Hippocampal formation (tissue), 2 donors: Measurements from ENCODE around the gene IL1RAPL2.
"Not testable (repeated sequence)": the region's sequence is repeated elsewhere in the genome, so short reads cannot be mapped to it uniquely, and the experiment has no call there.

Source experiments
- DNase-seq, 2 donors: peaks; one replicate each; lab custom pipeline; 2025; lab: John Stamatoyannopoulos, UW

The IL1RAPL2 gene

DNA sequence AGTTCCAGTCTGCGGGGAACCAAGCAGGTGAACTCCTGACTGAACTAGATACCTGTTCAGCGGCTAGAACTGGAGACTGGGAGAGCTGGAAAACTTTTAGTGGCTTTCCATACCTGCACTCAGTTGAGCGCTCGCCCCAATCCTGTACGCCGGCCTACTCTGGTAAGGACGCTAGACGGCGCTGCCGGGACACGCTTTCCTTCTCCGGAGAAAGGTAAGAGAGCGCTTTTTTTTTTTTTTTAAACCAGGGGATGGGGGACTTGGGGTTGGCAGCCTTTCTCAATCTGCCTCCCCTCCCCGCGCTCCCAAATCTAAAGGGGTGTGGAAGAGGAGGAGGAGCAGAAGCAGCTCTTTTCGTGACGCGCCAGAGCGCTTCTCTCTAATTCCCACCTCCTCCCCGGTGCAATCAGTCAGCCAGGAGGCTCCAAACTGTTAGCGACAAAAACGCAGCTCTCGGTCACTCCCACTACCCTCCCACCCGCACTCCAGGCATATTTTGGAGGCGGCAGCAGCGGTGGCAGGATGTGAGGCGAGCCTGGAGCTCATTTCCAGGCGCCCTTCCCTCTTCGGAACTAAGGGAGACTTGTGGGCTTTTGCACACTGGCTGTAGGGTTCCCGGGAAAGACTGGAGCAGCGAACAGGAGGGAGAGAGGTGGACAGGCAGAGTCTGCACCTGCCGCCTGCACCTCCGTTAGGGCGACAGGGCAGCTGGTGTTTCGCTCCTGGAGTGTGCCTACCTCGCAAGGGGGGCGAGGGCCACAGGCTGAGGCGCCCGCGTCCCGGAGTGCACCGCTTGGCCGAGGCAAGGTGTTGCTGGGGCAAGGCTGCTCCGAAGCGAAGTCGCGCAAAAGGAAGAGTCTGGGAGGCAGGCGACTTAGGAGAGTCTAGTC, at the start of gene IL1RAPL2:
Gene IL1RAPL2 (plus strand): TSS at position 409 of the 890 bp plus-strand sequence.
- DNase-seq = no peak

DNA sequence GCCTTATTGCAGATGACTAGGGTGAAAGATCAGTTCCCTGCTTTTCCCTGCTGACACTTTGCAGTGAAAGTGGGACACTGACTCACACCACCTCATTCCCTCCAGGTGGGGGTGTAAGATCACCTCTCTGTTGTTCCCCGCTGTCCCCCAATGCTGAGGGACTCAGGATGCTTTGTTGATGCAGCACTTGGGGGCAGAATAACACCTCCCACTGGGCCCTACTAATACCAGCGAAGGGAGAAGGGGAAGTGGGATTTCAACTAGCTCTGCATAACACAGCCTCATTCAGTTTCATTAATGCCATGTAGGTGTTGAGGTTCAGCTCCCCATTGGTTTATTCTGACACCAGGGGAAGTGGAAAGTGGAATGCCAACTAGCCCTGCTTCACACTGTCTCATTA, 43.6 kb upstream of the IL1RAPL2 start:
- DNase-seq = no peak

DNA sequence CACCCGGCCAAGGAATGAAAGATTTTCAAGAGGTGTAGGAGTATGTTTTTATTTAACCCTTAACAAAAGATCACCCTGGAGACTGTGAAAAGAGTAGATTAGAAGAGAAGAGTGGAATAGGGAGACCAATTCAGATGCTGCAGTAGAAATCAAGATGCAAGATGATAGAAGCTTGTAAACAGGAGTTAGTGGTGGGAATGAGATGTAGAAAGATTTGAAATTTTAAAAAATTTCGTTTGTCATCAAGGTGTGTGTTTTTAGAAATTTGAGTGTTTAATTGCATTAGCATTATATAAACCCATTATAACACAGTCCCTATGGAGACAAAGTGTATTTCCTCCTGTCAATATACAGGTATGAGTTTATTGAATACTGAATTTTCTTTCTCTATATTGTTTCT, 42.1 kb upstream of the IL1RAPL2 start:
- DNase-seq = no peak

DNA sequence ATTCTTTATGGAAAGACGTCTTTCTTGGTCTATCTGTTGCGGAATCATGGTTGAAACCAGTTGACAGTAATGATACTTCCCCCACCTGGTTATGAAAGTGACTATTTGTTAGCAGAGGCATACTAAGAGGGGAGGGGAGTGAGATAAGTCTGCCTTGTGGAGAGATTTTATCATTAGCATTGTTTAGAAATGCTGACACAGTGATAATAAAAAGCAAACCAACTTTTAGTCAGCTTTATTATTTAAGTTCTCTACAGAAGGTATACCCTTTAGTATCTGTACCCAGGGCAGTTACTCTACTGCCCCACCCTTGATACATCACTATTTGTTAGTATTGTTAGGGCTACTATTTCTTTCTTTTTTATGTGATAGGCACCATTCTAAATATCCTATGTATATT, 26.9 kb upstream of the IL1RAPL2 start:
- no peak for DNase-seq

DNA sequence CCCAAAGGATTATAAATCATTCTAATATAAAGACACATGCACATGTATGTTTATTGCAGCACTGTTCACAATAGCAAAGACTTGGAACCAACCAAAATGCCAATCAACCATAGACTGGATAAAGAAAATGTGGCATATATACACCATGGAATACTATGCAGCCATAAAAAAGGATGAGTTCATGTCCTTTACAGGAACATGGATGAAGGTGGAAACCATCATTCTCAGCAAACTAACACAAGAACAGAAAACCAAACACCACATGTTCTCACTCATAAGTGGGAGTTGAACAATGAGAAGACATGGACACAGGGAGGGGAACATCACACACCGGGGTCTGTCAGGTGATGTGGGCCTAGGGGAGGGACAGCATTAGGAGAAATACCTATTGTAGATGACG, 23.6 kb upstream of the IL1RAPL2 start:
- DNase-seq = not testable (repeated sequence)

DNA sequence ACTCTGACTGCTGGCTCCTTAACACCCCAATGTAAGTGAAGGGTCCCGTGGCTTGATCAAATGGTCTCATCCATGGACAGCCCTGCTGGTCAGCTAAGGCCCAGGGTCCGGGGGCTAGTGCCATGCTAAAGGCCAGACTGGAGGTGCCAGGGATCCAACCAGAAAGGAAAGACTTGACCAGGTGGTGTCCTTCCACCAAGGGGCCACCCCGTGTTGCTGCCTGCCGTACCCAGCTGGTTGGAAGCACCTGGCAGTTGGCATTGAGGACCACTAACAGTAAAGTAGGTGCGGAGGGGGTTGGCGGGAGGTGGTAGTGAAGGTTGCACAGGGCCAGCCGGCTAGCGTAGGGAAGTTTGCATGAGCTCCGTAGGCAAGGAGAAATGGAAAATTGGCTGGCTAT, 1.7 kb upstream of the IL1RAPL2 start:
- no peak for DNase-seq

DNA sequence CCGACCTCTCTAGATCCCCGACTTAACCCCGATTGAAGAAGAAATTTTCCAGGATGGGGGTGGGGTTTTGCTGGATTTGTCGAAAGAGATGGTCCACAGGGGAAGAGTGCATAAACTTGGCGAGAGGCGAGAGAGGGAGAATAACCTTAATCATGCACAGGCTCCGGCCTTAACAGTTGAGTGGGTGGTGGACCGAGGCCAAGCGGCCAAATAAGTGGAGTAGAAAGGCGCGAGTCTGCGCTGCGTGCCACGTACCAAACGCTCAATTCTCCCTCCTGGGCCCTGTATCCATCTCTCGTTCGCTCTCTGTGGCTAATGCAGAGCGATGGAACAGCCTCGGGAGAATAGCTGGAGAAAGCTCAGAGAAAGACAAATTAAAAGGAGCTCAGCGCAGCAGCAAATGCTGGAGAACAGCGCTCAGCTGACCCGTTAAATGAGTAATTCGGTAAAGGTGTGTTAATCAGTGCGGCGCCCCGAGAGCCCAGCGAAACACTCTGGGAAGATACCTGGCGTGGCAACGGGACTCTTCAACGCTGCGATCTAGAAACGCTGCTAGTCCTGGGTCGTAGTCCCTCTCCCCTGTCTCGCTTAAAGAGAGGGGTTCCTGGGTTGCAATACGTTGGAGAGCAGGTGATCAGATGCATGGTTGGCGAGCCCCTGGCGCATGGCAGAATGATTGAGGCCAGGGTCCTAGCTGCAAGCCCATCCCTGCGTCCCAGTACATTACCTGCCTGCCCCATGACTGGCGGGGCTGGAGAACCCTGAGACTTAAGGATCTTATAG, 887 bp upstream of the IL1RAPL2 start:
- DNase-seq = no peak

DNA sequence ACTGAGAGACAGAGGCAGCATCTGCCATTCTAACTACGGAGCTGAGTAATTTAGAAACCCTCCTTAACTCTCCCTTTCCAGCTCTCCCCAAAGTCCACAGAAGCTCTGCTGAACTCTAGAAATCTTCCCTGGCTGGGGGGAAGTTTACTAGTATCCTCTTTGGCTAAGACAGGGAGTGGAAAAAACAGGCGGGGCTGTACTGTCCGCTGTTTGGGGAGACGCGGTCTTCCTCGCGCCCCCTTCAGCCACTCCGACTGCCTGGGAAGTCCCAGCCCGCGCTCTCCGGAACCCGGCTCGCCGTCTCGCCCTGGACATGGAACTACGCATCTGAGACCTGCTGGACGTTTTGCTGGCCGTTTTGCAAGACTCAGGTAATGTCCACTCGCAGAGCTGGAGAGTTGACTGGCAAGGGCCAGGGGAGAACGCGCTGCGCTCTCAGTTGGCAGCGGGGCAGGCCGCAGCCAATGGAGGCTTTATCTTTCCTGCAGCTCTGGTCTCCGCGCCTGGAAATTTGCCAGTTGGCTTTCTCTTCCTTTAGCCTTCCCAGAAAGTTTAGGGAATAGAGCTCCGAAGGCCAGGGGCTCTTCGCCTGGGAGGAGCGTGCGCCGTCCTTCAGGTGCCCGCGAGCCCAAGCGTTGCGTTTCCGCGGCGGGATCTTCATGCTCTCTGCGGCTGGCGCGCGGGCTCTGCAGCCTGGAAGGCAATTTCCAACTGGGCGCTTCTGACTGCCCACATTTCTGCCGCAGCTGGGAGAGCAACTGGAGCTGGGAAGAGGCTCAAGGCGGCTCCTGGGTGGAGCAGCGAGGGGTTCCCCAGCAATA, 892 bp downstream of the IL1RAPL2 start:
- DNase-seq = no peak

DNA sequence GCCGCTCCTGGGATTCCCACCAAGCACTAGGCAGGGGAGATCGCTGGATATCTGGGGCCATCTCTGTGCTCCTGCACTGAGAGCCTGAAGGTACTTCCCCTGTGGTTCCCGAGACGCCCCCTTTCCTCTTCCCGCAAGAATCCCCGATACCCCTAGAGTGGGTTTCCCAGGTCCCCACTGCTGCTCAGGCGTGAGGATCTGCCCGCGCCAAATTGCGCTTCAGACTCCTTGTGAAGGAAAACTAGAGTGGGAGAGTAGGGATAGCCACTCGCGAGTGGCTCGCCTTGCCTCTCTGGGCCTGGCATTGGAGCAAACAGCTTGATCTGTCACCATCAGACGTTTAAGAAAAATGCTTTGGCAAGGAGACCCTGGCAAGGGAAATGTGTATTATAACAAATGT, 1.5 kb downstream of the IL1RAPL2 start:
- DNase-seq = no peak

DNA sequence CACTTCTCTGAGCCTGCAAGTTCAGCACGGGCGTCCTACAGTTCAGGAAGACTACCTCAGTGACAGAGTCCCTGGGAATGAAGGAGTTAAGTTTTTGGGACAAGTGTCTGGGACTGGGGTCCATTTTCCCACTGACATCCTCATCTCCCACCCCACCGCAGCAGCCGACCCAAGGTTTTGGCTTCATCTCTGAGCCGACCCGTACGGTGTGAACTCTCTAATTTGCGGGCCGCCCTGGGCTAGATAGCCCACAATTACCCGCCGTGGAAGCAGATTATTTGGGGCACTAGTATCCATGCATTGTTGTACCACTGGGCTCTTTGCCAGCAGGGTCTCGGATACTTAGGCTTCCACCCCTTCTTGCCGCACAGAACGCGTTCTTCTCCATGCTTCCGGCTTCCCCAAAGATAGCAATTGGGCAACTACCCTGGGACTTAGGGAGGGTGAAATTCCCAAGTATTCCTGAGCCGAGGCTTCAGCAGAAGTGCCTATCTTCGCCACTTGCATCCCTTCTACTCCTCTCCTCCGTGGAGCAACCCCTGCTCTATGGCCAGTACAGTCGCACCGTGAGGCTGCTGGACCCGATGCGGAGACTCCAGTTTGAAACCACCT, 2.4 kb downstream of the IL1RAPL2 start:
- no peak for DNase-seq

DNA sequence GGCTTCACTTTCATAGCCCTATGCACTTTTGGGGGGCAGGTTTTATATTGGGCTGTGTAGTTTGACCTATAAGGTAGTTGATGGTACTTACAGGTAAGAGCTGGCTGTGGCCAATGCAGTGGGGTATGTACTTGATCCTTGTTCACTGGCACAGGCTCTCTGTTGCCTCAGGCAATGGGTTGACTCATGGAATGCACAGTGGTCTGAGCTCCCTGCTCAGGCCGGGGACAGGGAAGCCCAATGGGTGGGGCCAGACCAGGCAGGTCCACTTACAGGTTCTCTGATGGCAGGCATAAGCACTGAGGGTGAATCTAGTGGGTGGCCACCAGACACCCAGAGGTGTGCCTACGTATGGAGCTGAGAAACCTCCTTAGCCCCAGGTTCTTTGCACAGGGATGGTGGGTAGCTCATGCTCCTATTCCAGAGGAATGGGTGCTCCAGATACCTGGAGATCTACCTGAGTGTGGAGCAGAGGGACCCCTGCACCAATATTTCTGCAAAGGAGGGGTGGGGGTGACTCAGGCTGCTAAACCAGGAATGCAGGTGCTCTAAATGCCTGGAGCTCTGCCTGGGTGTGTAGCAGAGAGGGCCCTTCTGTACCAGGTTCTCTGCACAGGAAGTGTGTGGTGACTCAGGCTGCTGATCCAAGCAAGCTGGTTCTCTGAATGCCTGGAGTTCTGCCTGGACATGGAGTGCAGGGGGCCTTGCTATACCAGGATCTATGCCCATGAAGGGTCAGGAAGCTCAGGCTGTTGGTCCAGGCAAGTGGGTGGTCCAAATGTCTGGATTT, 52.3 kb downstream of the IL1RAPL2 start:
- DNase-seq = no peak

DNA sequence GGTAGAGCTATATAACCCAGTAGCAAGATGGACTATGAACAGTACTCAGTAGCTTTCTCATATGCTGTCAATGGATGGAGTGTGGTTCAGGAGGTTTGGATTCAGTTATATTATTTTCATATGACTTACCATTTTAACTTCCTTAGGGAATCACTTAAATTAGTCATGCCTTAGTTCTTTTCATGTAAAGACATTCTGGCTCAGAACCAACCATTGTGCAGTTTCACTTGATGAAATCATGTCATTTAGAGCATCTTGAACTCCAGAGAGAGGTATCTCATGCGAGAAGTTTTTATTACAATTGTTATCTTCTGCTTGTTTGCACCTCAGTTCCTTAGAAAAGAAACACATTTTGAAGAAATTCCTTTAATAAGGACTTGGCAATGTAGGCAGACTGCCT, 55.8 kb downstream of the IL1RAPL2 start:
- no peak for DNase-seq

DNA sequence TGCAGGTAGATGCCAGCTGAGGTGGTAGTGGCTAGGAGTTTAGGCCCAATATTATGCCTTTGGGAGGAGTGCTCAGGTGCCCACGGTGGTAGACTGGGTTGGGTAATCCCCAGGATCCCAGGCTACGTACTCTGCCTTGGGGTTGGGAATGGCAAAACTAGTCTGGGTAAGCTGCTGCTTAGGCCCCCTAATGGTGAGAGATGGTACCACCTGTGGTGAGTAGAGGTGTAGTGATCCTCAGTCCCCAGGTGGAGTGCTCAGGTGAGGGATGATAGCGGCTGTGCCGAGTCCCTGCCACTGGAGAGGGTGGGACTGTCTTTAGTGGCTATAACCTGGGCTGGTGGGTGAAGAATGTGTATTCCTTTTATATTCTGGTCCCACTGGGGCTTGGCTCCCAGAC, 75.2 kb downstream of the IL1RAPL2 start:
- DNase-seq = no peak

DNA sequence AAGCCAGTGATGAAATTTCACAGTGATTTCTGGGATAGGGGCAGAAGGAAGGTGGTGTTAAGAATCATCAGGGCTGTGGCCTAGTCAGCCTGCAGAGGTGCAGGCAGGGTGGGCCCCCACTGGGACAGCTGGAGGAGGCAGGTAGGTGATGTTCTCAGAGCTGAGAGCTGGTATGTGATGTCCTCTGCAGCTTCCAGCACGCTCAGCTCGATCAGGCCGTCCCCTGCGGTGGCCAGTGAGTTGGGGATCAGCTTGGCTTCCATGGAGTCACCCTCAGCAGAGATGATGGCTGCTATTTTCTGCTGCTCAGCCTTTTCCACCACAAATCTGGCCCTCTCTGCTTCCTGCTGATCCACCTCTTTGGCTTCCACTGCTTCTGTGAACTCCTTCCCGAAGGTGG, 81.1 kb downstream of the IL1RAPL2 start:
- DNase-seq = no peak

DNA sequence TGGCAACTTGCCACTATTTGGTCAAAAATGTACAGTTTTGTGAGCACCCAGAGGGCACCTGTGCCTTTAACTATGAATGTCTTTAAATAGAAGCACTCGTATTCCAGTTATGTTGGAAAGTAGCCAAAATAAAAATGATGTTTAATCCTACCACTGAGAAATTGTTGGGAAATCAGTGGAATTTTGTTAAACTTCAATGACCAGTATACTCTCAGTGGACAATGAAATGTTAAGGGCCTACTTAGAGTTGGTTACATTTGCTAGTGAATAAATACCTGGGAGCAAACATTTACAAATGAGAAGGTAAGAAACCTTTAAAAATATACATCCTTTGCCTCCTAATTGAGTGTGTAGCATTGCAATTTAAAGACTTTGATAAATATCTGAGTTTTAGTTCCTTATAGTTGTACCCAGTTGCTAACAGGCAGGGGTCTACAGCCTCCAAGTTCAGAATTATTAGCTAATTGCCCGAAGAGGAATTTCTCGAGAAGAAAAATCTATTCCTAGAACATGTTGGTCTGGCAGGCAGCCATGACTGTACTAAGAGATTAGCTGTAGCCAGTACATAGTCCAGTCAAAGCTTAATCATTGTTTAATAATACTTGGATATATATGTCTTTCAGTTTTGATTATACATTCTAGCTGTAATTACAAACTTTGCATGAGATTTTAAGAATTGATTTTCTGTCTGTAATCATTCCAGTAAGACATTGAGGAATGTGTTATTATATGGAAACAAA, 93.2 kb downstream of the IL1RAPL2 start:
- DNase-seq = no peak

DNA sequence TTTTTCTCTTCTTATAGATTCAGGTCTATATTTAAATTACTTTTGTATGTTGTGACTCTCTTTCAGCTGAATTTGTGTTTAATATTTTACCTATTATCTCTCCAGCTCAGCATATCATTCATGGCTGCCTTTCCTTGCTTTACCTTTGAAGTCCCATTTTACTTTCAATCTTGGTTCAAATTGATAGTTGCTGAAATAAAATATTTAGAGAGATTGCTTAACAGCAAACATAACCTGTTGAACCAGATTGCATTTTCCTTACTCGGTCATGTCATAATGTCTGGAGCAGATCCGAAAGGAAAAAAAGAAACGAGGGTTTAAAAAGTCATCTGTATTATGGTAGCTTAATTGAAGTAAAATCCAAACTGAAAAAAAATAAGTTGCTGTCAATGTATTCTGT, 94.1 kb downstream of the IL1RAPL2 start:
- no peak for DNase-seq

DNA sequence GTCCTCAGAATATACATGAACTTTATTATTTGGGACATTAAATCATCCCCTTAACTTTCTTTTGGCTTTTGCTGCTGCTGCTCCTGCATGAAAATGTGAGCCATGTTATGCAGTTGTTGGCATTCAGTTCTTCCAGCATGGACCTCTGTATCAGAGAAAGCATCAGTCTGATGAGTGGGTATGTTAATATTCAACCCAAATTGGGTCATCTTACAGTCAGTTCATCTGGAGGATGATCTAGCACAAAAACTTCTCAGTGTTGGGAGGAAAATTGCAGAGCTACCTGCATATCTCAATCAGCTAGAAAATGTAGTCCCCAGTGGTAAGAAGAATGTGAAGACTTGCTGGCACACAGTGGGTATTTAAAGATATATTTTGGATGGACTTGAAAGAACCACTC, 96.7 kb downstream of the IL1RAPL2 start:
- no peak for DNase-seq

DNA sequence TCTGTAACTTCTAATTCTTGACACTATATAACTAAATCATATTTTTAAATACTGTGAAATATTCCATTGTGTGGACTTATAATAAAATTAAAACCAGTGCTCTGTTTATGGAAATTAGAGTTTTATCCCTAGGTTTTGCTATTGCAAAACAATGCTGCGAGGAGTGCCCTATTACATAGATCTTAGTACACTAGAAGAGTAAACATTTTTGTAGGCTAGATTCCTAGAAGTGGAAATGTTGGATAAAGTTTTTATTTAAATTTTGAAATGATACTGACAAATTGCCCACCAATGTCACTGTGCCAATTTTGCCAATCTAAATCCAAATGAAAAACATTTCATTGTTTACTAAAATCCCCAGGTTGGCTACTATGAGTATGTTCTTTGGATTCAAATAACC, 99.7 kb downstream of the IL1RAPL2 start:
- no peak for DNase-seq

DNA sequence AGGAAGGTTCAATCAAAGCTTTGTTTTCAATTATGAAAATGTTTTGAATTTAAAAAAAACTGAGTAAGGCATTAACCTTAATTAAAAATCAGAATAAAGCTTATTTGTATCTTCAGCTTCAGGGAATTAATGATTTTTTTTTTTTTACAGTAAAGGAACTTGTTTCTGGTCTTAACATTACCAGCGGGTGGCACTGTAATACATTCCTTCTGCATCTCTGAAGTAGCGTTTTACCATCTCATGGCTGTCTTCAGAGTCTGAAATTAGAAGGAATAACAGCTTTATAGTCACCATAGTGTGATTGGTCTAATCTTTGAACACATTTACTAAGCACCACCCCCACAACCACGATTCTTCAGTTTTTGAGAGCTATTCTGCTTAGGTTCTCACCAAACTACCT, 102.6 kb downstream of the IL1RAPL2 start:
- DNase-seq = no peak

DNA sequence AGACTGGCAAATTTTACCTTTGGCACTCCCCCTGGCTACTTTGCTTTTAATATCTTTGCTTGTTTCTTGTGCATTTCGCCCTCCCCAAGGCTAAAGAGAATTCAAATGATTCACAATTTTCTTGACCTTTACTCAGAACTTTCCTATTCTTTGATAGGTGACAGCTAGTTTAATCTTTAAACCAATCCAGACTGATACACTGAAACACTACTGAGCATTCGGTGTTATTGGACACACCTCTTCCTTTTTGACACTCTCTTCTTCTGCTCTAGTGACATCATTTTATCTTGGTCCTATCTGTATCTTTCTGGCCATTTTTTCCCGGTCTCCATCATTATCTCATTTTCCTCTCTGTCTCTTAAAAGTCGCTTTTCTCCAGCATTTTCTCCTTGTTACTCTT, 103.1 kb downstream of the IL1RAPL2 start:
- no peak for DNase-seq
